Vagina (tissue), 2 donors: ENCODE results near the gene NOP14.

Experiments used
- POLR2A ChIP-seq, 2 donors: fragments of 450-650 bp; IDR thresholded peaks; one replicate each; pipeline ENCODE4 v1.6.1; 2017; ENCODE audit warnings: antibody characterized with exemption in 2 of 2, mild to moderate bottlenecking in 2 of 2, moderate library complexity in 2 of 2
- TF ChIP-seq, protein P1 (sequence below), 3 experiments: fragments of 450-650 bp in 2 of 3; fragments of 200-600 bp in 1 of 3; sonication (generic) in 1 of 3; IDR thresholded peaks; one replicate each; pipeline ENCODE4 v1.5.1; 2017 to 2019; ENCODE audit warnings: antibody characterized with exemption in 3 of 3, mild to moderate bottlenecking in 2 of 3, moderate library complexity in 2 of 3

DNA sequence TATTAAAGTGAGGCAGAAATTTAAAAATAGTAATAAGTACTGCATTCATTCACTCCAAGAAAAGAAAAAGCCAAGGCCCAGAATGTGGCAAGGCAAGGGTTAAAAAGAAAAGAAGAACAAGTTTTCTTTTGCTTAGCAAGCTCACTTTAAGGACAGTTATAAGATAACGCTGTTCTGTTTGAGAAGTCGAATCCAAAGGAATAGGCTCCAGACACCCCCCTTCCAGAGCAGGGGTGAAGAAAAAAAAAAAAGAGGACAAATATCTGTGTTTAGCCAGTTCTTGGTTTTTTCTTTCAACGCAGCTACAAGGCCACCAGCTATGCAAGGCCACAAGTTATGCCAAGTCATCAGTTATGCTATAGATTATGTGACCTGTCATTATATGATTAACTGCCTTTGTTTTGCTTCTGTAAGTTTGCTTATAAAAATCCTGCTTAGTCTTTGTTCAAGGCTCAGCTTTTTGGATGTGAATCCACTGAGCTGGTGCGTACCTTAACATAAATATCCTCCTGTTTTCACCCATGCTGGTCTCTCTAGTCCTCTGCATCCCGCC lies 1.6 kb upstream of the NOP14 start:
- TF ChIP-seq, protein P1, sequence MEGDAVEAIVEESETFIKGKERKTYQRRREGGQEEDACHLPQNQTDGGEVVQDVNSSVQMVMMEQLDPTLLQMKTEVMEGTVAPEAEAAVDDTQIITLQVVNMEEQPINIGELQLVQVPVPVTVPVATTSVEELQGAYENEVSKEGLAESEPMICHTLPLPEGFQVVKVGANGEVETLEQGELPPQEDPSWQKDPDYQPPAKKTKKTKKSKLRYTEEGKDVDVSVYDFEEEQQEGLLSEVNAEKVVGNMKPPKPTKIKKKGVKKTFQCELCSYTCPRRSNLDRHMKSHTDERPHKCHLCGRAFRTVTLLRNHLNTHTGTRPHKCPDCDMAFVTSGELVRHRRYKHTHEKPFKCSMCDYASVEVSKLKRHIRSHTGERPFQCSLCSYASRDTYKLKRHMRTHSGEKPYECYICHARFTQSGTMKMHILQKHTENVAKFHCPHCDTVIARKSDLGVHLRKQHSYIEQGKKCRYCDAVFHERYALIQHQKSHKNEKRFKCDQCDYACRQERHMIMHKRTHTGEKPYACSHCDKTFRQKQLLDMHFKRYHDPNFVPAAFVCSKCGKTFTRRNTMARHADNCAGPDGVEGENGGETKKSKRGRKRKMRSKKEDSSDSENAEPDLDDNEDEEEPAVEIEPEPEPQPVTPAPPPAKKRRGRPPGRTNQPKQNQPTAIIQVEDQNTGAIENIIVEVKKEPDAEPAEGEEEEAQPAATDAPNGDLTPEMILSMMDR (IDR thresholded peaks at IDR 0.05): no peak
- no peak for TF ChIP-seq POLR2A (IDR thresholded peaks at IDR 0.05)
